ENCODE measurements around the gene PAPPA2. TPM values are rescaled to one million over a fixed set of nuclear protein-coding genes. Genes with fewer than 3 reads are reported as not detected.

The PAPPA2 gene
- polyA plus RNA-seq, 3 donors, result 64.4 to 90.1 (median 65.1) TPM

DNA sequence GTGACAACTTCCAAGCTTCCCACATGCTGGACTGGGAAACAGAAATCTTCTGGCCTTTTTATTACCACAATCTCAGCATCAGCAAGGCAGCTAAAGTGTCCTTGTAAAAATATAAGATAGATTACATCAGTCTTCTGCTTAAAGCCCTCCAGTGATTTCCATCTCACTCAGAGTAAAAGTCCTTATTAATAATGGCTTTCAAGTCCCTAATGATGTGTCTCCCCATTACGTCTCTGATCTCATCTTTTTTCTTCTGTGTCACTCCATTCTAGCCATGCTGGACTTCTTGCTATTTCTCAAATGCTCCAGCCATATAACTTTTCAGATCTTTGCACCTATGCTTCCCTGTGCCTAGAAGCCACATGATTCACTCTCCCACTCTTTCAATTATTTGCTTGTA lies 22.1 kb downstream of the PAPPA2 start:
- no peak for DNase-seq (ENCODE audit: low read depth in 3 of 3, low spot score in 2 of 3)

DNA sequence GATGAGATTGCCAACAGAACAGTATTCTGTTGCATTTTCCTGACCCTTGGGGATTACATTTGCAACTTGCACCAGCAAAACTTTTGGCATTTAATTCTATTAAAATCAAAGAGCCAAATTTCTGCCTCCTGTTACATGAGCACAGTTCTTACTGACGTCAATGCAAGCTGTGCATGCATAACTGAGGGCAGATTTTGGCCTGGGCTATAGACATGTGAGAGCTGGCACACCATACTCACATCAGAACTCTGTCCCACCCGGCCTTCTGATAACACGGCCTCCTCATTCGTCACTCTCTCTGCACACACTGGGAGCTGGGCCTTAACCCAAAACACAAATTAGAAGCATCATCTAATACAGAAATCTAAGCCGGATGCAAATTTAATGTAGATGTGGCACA lies 31.5 kb downstream of the PAPPA2 start:
- DNase-seq (ENCODE audit: low read depth in 3 of 3, low spot score in 2 of 3), result no peak

DNA sequence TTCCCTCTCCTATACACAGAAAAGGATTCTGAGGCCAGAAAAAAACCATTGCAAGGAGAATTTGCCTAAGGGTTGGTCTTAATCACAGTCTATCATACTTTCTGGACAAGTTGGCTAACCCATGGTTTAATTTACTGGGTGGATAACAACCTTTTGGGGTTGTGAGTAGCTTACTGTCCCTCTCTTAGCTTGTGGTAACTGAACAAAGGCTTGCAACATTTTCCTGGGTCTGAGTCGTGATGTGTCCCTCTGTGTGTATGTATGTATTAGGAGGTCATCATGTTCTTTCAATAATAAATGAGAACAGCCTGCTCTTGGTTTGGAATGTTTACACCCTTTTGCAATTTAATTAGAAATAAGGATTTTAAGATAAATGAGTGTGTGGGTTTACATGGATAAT lies 36.7 kb downstream of the PAPPA2 start:
- no peak for DNase-seq (ENCODE audit: low read depth in 3 of 3, low spot score in 2 of 3)

DNA sequence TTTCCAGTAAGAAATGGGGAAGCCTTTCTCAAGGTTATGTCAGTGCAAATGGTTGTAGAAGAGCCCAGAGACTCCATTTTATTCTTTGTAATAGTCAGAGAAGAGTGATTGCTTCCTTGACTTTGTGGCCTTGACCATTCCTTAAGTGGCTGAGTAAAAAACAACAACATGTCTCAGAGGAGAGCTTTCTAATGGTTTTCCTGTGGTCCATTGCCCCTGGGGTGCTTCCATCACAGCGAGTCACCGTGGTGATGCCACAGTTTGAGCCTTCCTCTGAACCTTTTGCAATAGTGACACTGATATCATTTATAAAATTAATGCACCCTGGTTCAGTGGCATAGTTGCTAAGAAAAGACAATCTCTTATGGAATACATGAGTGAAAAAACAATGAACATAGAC lies 38.6 kb downstream of the PAPPA2 start:
- DNase-seq (ENCODE audit: low read depth in 3 of 3, low spot score in 2 of 3), result no peak

DNA sequence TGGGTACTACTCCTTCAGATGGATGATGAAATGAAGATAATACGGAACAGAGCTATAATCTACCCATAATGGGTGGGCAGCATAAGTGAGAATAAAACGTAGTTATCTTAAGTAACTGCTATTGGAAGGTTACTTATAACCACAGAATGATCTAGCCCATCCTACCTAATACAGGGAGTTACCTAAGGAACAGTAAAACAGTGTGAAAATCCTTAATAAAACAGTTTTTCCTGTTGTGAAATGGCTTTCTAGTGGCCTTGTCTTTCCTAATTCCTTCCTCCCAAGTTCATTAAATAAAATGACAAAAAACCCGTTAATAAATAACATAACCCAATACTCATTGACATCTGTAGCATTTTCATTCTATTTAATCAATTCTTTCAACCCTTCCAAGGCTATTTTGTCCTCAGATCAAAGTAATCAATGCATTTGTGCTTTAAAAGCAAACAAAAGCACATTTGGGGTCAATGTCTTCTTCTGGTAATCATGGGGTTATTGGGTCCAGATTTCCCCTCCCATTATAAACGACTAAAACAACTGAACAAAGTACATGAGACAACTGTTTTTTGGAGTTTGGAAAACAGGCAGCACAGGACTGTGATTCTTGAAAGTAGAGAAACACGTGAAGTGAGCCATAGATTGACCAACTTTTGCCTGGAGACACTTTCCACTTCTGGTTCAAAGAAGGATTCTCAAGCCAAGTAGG lies 42.0 kb downstream of the PAPPA2 start:
- no peak for DNase-seq (ENCODE audit: low read depth in 3 of 3, low spot score in 2 of 3)

DNA sequence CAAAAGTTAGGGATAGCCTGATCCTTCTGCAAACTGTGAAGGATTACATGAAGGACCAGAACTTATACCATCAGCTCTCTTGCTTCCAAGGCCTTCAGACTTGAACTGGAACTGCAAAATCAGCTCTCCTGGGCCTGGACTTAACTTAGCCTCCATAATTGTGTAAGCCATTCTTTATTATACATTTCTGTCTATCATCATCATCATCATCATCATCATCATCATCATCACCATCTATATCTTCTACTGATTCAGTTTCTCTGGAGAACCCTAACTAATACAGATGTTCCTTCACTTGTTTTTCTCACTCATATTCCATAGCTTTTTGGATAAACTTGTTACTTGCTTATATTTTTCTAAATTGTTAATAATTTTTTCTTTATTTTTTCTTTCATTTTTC lies 50.0 kb downstream of the PAPPA2 start:
- no peak for DNase-seq (ENCODE audit: low read depth in 3 of 3, low spot score in 2 of 3)

DNA sequence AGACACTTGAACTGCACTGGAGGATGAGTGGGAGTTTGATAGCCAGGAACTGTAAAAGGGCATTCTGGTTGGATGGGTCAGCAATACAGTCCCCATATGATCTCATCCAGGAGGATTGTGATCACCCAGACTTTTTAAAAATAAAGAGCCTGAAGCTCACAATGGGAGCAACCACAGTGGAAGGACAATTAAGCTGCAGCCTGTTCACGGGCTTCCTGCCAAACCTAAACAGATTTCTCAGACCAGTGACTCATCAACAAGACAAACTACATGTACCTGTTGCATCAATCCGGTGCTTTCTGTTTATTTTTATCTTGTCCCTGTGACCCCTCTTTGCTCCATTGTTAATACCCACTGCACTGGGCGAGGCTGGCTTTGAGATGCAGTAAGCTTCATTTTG lies 52.3 kb downstream of the PAPPA2 start:
- DNase-seq (ENCODE audit: low read depth in 3 of 3, low spot score in 2 of 3), result no peak

DNA sequence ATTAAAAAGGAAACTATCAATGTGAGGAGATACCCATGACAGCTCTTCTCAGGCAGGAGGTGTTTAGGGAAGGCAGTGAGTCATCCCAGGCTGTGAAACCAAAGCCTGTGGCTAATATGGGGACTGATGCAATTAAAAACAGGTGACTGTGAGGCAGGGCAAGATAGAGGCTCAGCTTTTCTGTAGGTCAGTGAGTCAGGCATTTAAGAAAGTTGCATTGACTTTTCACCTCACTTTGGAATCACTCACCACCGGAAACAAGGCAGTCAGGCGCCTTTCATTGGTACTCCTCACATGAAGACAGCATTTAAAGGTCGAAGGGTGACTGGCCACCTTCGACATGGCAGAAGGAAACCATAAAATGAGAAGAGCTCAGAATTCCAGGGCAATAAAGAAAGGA lies 54.5 kb downstream of the PAPPA2 start:
- DNase-seq (ENCODE audit: low read depth in 3 of 3, low spot score in 2 of 3), result no peak

DNA sequence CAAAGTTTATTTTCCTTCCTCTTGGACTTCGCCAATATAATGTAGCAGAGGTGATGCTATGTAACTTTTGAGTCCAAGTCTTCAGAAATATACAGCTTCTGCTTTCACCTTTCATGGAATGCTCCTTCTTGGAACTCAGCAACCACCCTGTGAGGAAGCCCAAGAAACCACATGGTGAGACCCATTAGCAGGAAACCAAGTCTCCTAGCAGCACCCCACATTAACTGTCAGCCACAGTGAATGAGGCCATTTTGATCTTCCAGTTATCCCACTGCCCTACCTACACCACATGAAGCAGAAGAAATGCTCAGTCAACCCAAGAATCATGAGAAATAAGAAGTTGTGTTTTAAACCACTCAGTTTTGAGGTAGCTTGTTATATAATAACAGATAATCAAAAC lies 58.2 kb downstream of the PAPPA2 start:
- DNase-seq (ENCODE audit: low read depth in 3 of 3, low spot score in 2 of 3), result no peak

DNA sequence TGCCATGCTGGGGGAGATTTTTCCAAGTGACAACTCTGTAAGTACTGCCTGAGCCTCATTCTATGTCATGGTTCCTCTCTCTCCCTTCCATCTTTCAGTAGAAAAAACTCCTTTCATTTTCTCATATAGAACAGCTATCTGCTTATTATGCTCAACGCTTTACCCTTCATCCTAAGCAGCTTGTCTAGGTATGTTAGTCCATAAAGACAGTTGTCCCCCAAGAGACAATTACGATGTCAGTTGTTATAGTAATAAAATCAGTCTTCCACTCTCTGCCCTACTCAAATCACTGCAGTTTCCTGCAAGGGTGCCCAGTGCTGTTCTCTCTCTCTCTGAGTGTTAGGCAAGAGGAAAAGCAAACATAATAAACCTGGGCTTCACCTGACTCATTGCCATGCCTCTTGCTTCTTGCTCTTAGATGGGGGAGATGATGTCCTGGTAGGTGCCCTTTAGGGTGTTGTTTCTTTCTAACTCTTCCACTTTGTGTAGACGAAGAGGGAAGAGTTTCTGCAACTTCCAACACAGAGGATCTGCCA lies 59.4 kb downstream of the PAPPA2 start:
- DNase-seq (ENCODE audit: low read depth in 3 of 3, low spot score in 2 of 3), result no peak

DNA sequence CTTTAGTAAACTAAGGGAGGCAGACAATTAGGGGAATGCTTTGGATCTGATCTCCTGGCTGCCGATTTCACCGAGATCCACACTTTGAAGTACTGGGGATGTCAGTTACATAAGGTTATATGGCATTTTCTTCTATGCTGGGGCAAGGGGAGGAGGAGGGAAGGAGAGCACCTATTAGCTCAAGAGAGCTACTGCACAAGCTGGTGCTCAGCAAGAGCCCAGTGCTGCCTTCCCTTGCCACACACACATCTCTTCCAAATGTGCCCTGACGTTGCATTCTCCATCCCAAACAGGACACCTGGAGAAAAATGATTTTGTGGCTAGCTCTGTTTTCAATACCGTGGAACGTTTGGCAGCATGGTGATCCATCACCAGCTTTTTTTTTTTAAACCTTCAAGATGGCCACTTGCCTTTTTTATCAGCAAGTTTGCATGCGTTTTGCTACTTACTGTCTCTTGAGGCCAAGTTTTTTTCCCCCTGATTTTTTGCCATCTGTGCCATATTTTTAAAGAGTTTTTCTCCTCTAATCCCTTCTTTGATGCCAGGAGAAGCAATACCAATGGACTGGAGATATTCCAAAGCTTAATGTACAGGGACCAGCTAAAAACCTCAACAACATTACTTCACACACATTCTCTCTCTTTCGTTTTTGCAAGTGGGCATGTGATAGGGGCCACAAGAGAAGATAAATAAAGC lies 66.6 kb downstream of the PAPPA2 start:
- DNase-seq (ENCODE audit: low read depth in 3 of 3, low spot score in 2 of 3), result no peak

DNA sequence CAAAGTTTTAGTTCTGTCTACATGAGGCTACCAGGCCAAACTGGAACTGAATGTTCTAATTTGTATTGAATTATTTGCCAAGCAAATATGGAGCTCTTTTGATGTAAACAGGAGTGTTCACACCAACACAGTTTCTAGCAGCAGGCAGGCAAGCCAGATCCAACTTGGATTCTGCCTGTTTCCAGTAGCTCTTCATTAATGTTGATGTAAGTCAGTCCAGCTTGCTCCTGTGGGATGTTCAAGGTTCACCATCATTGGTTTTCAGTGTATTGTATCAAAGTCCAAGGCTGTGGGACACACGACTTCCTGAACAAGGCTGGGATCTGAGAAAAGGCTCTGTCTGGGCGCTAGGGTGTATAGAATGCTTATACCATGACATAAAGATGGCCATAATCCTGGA lies 68.1 kb downstream of the PAPPA2 start:
- DNase-seq (ENCODE audit: low read depth in 3 of 3, low spot score in 2 of 3), result no peak

DNA sequence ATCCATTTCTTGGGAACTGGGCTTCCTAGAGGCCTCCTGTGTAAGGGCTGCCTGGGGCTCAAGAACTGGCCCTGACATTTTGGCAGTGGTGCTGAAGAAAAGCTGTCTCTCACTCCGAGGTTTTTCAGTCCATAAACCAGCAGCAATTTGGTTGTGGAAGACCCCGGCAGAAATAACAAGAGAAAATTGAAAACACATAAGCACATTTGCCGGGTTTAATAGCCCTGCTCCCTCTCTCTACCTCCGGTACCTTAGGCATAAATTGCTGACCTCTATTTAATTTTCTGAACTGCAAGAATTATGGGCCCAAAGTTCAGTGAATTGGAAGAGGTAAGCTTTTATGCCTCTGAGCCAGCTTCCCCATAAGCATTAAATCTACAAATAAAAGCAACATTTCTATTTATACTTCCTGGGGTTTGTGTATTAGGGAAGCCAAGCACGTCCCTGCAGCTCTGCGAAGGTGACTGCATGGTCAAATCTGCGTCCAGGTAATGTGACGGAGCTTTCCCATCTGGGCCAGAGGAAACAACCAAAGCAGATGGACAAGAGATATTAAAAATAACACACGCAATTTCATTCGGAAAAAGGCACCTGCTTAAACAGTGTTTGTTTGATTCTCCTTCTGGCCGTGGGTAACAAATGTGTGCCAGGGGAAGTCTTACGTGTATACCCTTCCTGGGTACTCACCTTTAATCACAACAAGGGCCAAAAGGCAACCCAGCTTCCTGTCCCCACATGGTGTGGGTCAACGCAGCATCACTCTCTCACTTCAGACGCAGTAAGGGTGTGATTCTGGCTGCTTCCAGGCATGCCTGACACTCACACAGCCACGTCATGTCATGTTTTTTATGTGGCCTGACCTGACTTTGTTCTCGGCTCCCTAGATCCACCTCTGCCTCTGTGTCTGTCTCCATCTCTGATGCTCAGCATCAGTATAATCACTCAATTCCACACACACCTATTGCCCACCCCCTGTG lies 69.2 kb downstream of the PAPPA2 start:
- DNase-seq (ENCODE audit: low read depth in 3 of 3, low spot score in 2 of 3), result no peak

DNA sequence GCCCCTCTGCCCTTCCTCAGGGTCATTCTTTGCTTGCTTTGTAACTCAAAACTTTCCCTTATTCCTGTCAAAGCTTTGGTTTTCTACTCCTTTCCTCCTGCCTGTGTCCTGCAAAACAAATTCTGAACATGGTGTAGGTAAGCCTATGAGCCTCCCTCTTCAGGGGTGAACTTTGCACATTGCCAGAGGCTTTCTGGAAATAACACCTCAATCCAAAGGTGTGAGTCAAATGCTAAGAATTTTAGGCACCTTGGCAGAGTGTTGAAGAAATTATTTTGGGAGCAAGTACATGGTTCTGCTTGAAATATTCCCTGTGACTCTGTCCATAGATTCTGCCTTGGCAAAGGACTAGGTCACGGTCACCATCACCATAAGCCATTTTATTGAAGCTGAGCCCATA lies 70.0 kb downstream of the PAPPA2 start:
- DNase-seq (ENCODE audit: low read depth in 3 of 3, low spot score in 2 of 3), result no peak

DNA sequence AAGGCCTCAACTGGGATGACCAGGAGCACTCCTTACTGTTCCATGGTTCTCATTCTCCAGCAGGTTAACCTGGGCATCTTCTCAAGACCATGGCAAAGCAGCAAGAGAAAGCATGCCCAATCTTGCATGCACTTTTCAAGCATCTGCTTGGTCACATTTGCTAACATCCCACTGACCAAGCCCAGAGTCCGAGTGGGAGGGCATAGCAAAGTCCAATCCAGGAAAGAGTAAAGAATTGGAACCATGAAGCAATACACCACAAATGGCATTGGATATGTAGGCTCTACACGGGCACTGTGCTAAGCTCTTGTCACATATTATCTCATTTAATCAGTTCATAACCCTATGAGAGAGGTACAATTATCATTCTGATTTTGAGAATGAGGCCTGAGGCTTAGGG lies 73.6 kb downstream of the PAPPA2 start:
- no peak for DNase-seq (ENCODE audit: low read depth in 3 of 3, low spot score in 2 of 3)

DNA sequence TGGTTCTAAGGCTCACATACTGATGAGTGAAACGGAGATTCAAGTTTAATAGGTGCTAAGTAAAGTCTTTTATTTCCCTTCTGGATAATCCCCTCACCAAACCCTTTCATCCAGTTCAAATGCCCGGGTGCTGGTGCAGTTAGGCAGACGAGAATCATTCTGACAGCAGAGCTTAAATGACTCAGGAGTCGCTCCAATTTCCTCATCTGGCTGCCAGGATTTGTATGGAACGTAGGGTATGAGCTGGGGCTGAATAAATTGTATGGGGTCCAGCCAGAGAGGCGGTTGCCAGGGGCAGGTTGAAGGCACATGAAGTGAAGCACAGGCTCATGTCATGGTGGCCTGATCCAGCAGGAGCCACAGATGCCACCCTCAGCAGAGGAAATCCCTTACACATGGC lies 76.0 kb downstream of the PAPPA2 start:
- no peak for DNase-seq (ENCODE audit: low read depth in 3 of 3, low spot score in 2 of 3)

DNA sequence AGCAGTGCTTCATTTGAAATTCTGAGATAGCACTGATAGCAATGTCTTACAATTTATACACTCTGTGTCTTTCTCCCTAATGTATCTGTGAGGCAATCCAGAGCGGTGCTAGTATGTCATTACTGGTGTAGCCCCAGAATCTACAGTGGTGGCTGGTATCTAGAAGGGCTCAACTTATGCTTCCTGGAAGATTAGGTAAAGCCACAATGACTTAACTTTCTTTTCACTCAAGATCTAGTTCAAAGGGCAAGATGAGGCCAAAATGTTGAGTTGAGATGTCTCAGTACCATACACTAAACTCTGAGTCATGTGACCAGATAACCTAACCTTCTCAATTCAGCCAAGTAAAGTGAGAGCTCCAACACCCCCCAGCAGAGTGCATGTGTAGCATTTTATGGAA lies 77.5 kb downstream of the PAPPA2 start:
- DNase-seq (ENCODE audit: low read depth in 3 of 3, low spot score in 2 of 3), result no peak

DNA sequence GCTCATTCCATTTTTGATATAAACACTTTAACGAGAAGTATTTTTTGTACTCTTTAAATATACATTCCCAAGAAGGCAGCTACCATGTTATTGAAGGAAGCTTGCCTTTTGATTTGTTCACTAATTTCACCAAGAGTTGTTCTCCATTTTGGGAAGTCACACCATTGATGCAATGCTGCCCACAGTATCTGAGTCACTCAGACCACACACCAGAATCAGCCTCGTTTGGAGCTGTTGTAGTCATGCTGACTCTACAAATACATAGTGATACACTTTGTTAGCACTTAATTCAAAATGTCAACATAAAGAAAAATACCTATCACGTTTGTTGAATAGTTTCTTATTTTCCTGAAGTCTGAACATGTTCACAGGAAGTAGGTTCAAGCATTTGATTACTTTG lies 78.7 kb downstream of the PAPPA2 start:
- no peak for DNase-seq (ENCODE audit: low read depth in 3 of 3, low spot score in 2 of 3)

DNA sequence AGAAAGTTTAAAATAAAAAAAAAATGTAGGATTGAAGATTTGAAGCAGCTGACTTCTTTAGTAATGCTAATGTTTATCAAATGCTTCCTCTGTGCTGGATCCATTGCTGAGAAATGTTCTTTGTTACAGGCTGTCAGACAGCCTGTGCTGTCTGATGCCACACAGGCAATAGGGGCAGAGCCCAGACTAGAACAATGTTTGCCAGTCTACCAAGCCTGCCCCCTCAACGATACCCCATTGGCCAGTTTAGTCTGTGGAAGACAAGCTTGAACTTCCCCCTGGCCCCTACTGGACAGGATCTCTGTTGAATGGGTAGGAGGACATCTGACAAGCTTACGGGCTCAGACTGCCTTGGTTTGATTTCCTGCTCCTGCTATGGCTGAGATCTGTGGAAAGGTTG lies 79.4 kb downstream of the PAPPA2 start:
- DNase-seq (ENCODE audit: low read depth in 3 of 3, low spot score in 2 of 3), result no peak

DNA sequence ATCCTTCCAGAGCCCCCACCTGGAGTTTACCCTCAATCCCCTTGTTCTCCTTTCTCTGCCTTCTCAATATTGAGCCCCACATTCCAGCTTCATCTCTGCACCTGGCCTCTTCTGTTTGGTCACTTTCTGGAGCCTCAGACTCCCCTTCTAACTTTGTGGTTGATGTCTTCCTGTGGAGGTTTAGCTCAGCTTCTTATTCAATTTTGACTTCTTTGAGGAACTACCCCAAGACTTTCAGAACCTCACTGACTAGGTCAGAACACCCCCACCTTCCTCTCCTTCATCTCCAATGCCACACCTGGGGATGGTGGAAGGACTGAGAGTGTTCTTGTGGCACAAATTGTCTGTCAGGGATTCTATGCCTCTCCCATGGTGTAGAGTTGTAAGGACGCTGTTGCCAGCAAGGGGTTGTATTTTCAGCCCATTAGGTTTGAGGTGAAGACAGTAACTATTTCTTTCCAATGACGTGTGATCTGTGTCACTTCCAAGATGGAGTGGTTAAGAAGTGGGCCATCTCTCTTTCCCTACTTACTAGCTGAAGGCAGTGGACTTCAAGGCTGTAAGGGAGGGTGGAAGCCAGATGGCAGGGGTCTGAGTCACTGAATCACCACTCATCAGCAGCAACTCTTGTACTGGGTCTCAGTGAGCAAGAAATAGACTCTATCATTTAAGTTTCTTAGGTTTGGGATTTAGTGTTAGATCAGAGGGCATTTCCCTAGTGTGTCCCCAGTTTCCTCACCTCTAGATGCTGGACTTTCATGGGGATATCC lies 80.6 kb downstream of the PAPPA2 start:
- DNase-seq (ENCODE audit: low read depth in 3 of 3, low spot score in 2 of 3), result no peak

Data from right renal cortex interstitium (tissue), 3 donors.